Vagina (tissue), 2 donors: ENCODE measurements around the gene SCAMP5.
A peak's percentile ranks its signal among the peaks of the same experiment; 100 is the strongest.

Experiments
- POLR2A ChIP-seq, 2 donors: fragments of 450-650 bp; IDR thresholded peaks; one replicate each; pipeline ENCODE4 v1.6.1; 2017; ENCODE audit warnings: antibody characterized with exemption in 2 of 2, mild to moderate bottlenecking in 2 of 2, moderate library complexity in 2 of 2
- TF ChIP-seq, protein P1 (sequence below), 3 experiments: fragments of 450-650 bp in 2 of 3; fragments of 200-600 bp in 1 of 3; sonication (generic) in 1 of 3; IDR thresholded peaks; one replicate each; pipeline ENCODE4 v1.5.1; 2017 to 2019; ENCODE audit warnings: antibody characterized with exemption in 3 of 3, mild to moderate bottlenecking in 2 of 3, moderate library complexity in 2 of 3

DNA sequence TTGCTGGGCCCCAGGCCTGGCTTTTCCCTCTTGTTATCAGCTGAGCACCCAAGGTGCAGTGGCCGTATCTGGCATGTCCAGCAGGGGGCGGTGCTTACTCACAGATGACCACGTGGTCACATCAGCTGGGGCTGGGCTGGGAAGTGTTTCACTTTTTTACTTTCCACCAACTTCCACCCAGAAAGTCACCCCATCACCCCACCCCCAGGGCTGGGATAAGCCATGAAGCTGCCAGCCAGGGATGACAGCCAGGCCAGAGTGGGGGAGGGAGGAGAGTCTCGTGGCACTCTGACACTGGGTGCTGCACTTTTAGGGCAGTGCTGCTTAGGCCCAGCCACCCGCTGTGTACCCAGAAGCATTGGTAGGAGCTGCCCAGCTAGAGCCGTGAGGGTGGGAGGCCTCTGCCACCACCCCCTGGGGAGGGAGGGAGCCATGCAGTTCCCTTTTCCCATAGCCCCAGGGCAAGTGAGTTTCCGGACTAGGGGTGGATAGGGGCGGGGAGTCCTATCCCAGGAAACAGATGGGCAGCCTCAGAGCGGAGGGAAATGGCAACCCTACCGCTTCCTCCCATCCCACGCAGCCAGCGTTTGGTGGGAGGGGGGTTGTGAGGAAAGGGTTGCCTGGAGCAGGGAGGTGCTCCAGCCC is 34.1 kb downstream of the SCAMP5 start:
- no peak for TF ChIP-seq POLR2A (IDR thresholded peaks at IDR 0.05)
- TF ChIP-seq, protein P1, sequence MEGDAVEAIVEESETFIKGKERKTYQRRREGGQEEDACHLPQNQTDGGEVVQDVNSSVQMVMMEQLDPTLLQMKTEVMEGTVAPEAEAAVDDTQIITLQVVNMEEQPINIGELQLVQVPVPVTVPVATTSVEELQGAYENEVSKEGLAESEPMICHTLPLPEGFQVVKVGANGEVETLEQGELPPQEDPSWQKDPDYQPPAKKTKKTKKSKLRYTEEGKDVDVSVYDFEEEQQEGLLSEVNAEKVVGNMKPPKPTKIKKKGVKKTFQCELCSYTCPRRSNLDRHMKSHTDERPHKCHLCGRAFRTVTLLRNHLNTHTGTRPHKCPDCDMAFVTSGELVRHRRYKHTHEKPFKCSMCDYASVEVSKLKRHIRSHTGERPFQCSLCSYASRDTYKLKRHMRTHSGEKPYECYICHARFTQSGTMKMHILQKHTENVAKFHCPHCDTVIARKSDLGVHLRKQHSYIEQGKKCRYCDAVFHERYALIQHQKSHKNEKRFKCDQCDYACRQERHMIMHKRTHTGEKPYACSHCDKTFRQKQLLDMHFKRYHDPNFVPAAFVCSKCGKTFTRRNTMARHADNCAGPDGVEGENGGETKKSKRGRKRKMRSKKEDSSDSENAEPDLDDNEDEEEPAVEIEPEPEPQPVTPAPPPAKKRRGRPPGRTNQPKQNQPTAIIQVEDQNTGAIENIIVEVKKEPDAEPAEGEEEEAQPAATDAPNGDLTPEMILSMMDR (IDR thresholded peaks at IDR 0.05), result peak; percentile 75 to 99 (median 97)
